ENCODE measurements around the gene C1orf56. TPM values are rescaled to one million over a fixed set of nuclear protein-coding genes. Genes with fewer than 3 reads are reported as not detected.

Gene C1orf56
- polyA plus RNA-seq, 3 donors: 1.8 to 5.0 (median 3.9) TPM

Other genes with a start within 250 kb of the C1orf56 start
- 10 to 100 TPM in 2 of 3 donors, 1 to 10 TPM in 1; 2.3 to 64.2 (median 28.1) TPM for gene CTSK, start 239.5 kb upstream of the C1orf56 start, polyA plus RNA-seq
- gene ARNT, start 171.2 kb upstream of the C1orf56 start, polyA plus RNA-seq: 10 to 100 TPM; 14.1 to 45.2 (median 18.0) TPM
- not detected for gene CTXND2, start 160.6 kb upstream of the C1orf56 start, polyA plus RNA-seq
- 10 to 100 TPM; 13.4 to 15.7 (median 15.1) TPM for gene SETDB1, start 121.4 kb upstream of the C1orf56 start, polyA plus RNA-seq
- gene CERS2, start 72.9 kb upstream of the C1orf56 start, polyA plus RNA-seq: 100 to 1,000 TPM in 2 of 3 donors, 10 to 100 TPM in 1; 86.8 to 134 (median 109) TPM
- gene ANXA9, start 65.5 kb upstream of the C1orf56 start, polyA plus RNA-seq: 10 to 100 TPM in 1 of 3 donors, 1 to 10 TPM in 1, under 1 TPM in 1; 0.15 to 12.8 (median 3.1) TPM
- gene MINDY1, start 40.8 kb upstream of the C1orf56 start, polyA plus RNA-seq: 10 to 100 TPM; 12.0 to 24.0 (median 13.9) TPM
- 10 to 100 TPM in 1 of 3 donors, 1 to 10 TPM in 2; 8.6 to 14.2 (median 9.9) TPM for gene PRUNE1, start 39.3 kb upstream of the C1orf56 start, polyA plus RNA-seq
- 1 to 10 TPM in 1 of 3 donors, under 1 TPM in 2; 0.16 to 1.1 (median 0.34) TPM for gene BNIPL, start 11.2 kb upstream of the C1orf56 start, polyA plus RNA-seq
- 10 to 100 TPM; 25.9 to 72.3 (median 64.3) TPM for gene CDC42SE1, start 11.9 kb downstream of the C1orf56 start, polyA plus RNA-seq
- 1 to 10 TPM in 2 of 3 donors, under 1 TPM in 1; 0.38 to 7.2 (median 1.8) TPM for gene MLLT11, start 12.6 kb downstream of the C1orf56 start, polyA plus RNA-seq
- 10 to 100 TPM in 1 of 3 donors, 1 to 10 TPM in 2; 3.0 to 12.4 (median 8.3) TPM for gene GABPB2, start 23.0 kb downstream of the C1orf56 start, polyA plus RNA-seq
- 10 to 100 TPM in 1 of 3 donors, 1 to 10 TPM in 2; 3.3 to 22.9 (median 6.7) TPM for gene SEMA6C, start 98.9 kb downstream of the C1orf56 start, polyA plus RNA-seq
- gene TNFAIP8L2, start 108.9 kb downstream of the C1orf56 start, polyA plus RNA-seq: 10 to 100 TPM in 1 of 3 donors, 1 to 10 TPM in 2; 1.4 to 20.4 (median 5.8) TPM
- gene LYSMD1, start 118.2 kb downstream of the C1orf56 start, polyA plus RNA-seq: 1 to 10 TPM; 3.3 to 5.3 (median 3.9) TPM
- gene SCNM1, start 118.4 kb downstream of the C1orf56 start, polyA plus RNA-seq: 10 to 100 TPM; 16.7 to 39.8 (median 29.7) TPM
- under 1 TPM; 0.16 to 0.62 (median 0.56) TPM for gene TMOD4, start 128.2 kb downstream of the C1orf56 start, polyA plus RNA-seq
- 10 to 100 TPM; 19.9 to 34.8 (median 26.3) TPM for gene VPS72, start 142.4 kb downstream of the C1orf56 start, polyA plus RNA-seq
- gene PIP5K1A, start 150.8 kb downstream of the C1orf56 start, polyA plus RNA-seq: 10 to 100 TPM in 2 of 3 donors, 1 to 10 TPM in 1; 6.9 to 28.8 (median 25.1) TPM
- gene PSMD4, start 207.0 kb downstream of the C1orf56 start, polyA plus RNA-seq: 100 to 1,000 TPM; 115 to 142 (median 130) TPM
- 1 to 10 TPM; 4.9 to 10.0 (median 7.5) TPM for gene ZNF687, start 234.5 kb downstream of the C1orf56 start, polyA plus RNA-seq